ENCODE data around the gene TGFA.

TGFA gene

DNA sequence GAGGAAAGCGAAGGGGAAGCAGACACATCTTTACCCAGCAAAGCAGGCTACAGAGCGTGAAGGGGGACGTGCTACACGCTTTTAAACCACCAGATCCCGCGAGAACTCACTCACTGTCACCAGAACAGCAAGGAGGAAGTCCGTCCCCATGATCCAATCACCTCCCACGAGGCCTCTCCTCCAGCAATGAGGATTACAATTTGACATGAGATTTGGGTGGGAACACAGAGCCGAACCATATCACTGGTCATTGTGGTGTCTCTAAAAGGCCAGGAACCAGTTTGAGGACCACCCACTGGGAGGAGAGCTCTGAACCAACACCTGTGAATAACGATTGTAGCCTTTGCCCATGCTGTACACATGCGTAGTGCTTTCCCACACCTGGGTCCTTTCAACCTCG lies 135.1 kb downstream of the TGFA start:
- TF ChIP-seq, protein P1, sequence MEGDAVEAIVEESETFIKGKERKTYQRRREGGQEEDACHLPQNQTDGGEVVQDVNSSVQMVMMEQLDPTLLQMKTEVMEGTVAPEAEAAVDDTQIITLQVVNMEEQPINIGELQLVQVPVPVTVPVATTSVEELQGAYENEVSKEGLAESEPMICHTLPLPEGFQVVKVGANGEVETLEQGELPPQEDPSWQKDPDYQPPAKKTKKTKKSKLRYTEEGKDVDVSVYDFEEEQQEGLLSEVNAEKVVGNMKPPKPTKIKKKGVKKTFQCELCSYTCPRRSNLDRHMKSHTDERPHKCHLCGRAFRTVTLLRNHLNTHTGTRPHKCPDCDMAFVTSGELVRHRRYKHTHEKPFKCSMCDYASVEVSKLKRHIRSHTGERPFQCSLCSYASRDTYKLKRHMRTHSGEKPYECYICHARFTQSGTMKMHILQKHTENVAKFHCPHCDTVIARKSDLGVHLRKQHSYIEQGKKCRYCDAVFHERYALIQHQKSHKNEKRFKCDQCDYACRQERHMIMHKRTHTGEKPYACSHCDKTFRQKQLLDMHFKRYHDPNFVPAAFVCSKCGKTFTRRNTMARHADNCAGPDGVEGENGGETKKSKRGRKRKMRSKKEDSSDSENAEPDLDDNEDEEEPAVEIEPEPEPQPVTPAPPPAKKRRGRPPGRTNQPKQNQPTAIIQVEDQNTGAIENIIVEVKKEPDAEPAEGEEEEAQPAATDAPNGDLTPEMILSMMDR (IDR thresholded peaks at IDR 0.05; ENCODE audit: extremely low read depth, missing control alignments) = no peak

DNA sequence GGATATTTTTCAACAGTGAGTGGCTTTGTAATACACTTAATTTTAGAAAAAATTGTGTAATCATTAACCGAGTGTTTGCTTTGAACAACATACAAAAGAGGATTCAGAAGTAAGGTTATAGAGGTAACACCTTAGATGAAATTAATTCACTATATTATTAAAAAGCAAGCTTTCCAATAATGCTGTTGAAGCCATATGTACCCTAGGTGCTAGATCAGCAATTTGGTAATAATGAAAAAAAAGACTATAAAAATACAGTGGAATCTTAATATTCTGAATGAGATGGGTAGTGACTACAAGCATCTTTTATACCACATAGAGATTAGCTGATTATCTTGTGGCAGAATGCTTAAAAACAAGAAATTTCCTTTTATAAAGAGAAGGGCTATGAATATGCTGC lies 136.6 kb downstream of the TGFA start:
- TF ChIP-seq, protein P1 (IDR thresholded peaks at IDR 0.05; ENCODE audit: extremely low read depth, missing control alignments) = no peak
- DNase-seq (ENCODE audit: low spot score) = no peak

More for the DNA sequence above, 135.1 kb downstream of the TGFA start:
- no peak for DNase-seq (ENCODE audit: low spot score)

DNA sequence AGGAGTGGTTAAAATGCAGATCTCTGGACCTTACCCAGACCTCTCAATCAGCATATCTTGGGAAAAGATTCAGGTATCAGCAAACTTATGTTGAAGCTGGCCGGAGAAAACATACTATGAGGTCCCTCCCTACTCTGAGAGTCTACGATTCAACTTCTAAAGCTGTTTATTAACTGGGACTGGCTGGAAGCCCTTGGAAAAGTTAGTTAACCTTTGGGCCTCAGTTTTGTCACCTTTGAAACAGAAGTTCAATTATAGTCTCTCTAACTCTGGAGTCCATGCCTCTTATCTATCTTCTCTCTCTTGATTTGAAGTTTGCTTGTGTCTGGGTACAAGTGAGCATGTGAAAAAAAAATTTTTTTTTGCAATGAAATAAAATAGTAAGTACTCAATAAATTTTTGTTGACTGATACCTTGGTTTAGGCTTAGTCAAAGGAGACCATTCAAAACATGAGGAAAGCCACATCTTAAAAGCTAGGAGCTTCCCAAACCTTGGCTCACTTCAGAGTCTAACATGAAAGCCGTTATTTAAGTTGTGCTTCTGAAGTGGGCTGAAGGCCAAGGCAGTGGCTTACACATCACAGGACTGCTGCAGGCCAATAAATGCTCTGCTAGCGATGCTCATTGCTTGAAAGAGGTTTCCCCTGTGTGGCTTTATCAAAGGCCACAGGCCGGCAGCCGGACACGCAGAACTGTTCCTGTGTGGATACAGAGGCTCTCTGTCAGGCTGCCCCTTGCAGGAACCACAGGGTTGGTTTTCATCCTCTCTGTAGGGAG lies 141.1 kb downstream of the TGFA start:
- no peak for DNase-seq (ENCODE audit: low spot score)
- TF ChIP-seq, protein P1 (IDR thresholded peaks at IDR 0.05; ENCODE audit: extremely low read depth, missing control alignments) = no peak

DNA sequence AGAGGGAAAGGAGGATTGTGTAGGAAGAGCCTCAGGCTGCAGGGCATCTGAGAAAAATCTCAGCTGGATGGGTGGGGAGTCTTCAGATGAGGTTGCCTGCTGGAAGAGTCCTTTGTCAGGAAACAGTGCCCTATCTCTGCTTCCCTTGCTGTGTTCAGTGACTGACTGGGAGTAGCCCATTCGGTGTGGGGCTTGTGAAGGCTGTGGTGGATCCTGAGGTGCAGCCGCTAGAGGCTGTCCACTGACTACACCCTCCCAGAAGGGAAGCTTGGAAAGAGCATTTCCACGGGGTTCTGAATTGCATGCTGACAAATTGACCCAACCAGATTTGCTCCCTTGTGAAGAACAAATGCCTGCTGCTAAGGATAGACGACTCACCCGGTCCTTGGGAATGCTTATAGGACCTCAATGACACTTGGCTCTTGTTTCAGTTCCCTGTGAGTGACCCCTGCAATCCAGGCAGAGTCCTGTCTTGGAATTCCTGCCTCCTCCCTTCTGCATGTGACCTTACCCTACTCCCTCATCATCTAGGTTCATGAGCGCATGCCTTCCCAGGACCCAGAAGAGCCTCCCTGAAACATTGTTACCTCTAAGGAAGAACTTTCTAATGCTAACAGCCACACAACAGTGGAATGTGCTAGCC lies 142.0 kb downstream of the TGFA start:
- TF ChIP-seq, protein P1 (IDR thresholded peaks at IDR 0.05; ENCODE audit: extremely low read depth, missing control alignments) = no peak
- DNase-seq (ENCODE audit: low spot score) = no peak

DNA sequence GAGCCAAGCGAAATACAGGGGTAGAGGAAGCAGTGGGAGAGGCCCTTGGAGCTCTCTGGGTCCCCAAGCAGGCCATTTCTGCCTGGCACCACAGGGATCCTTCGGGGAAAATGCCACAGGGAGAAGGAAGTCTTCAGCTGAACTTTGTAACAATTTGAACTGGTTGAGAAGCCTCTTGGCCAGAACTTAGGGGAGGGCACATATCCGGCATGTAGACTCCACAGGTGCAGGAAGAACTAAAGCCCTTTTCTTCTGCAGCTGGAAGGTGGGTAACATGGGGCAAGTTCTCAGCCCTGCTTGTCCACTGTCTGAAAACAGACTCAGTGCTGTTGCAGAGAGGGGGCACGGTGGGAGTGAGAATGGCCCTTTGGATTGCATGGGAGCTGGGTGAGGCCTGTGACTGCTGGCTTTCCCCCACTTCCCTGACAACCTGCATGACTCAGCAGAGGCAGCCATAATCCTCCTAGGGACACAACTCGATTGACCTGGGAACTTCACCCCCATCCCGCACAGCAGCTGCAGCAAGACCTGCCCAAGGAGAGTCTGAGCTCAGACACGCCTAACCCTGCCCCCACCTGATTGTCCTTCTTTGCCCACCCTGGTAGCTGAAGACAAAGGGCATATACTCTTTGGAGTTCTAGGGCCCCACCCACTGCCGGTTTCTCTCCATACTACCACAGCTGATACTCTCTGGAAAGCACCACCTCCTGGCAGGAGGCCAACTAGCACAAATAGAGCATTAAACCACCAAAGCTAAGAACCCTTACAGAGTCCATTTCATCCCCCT lies 150.2 kb downstream of the TGFA start:
- TF ChIP-seq, protein P1 (IDR thresholded peaks at IDR 0.05; ENCODE audit: extremely low read depth, missing control alignments) = no peak
- no peak for DNase-seq (ENCODE audit: low spot score)

DNA sequence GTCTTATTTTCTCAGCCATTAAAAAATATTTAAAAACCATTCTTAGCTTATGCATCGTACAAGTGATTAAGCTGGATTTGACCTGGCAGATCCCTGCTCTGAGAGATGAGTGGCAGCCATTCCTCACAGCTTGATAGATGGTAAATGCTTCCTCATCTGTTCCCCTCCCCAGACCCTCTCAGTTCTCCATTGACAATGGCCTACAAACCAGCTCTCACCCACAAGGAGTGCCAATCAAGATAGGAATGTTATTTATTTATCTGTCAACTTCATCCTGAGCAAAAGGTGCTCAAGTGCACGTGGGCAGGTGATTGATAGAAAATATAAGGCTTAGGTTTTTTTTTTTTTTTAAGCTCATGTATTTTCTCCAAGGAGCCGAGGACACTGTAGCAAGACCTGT lies 153.1 kb downstream of the TGFA start:
- TF ChIP-seq, protein P1 (IDR thresholded peaks at IDR 0.05; ENCODE audit: extremely low read depth, missing control alignments) = no peak
- no peak for DNase-seq (ENCODE audit: low spot score)

DNA sequence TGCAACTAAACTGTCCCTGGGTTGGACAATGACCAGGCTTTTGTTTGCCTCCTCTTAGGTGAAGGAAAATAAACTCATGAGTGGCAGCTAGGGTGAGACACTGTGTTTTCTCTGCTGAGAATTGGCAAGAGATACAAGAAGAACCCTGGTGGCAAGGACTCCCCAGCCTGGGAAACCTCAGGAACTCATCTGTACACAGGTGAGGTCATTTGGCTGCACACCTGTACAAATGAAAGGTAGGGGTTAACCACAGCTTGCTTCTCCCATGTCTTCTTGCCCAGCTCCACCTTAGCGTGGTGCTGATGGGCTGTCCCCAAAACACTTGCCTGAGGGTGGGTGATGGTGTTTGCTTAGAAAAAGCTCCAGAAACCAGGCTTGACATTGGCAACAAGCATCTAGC lies 154.6 kb downstream of the TGFA start:
- TF ChIP-seq, protein P1 (IDR thresholded peaks at IDR 0.05; ENCODE audit: extremely low read depth, missing control alignments) = no peak
- DNase-seq (ENCODE audit: low spot score) = no peak
